Neuronal stem cell (in vitro differentiated cells): ENCODE data around the gene MICAL3.

Experiments
- DNase-seq: peaks from one replicate; pipeline ENCODE4 v3.0.0-alpha.2; 2013; ENCODE audit warnings: low spot score
- H2AFZ ChIP-seq: one replicate; pipeline ENCODE4 v1.6.1; 2013; ENCODE audit warnings: mild to moderate bottlenecking, low read length, inconsistent platforms
- H2AK5ac ChIP-seq: 2 replicates; pipeline ENCODE4 v1.6.1; 2013; ENCODE audit warnings: low read depth, mild to moderate bottlenecking, inconsistent platforms, low read length, moderate library complexity, mixed read lengths
- H2BK120ac ChIP-seq: 2 replicates; pipeline ENCODE4 v1.6.1; 2013; ENCODE audit warnings: low read depth, mild to moderate bottlenecking, inconsistent platforms, low read length, moderate library complexity, mixed read lengths
- H2BK12ac ChIP-seq: one replicate; pipeline ENCODE4 v1.6.1; 2013; ENCODE audit warnings: low read length, inconsistent platforms
- H2BK15ac ChIP-seq: 2 replicates; pipeline ENCODE4 v1.6.1; 2013; ENCODE audit warnings: mild to moderate bottlenecking, low read length, inconsistent platforms, mixed read lengths
- H2BK5ac ChIP-seq: one replicate; pipeline ENCODE4 v1.6.1; 2013; ENCODE audit warnings: inconsistent platforms, mild to moderate bottlenecking, low read length, moderate library complexity
- H3K14ac ChIP-seq: one replicate; pipeline ENCODE4 v1.6.1; 2013; ENCODE audit warnings: low read length, inconsistent platforms
- H3K18ac ChIP-seq: 2 replicates; pipeline ENCODE4 v1.6.1; 2013; ENCODE audit warnings: low read length, inconsistent platforms
- H3K23ac ChIP-seq: 2 replicates; pipeline ENCODE4 v1.6.1; 2013; ENCODE audit warnings: low read depth, mild to moderate bottlenecking, mixed read lengths, low read length, inconsistent platforms; ENCODE audit not compliant: poor library complexity
- H3K27ac ChIP-seq: replicated peaks from 3 replicates; pipeline ENCODE4 v1.5.1; 2013; ENCODE audit warnings: low read length, inconsistent platforms
- H3K27me3 ChIP-seq, 3 experiments: 2 replicates each; pipeline ENCODE4 v1.6.1; 2013; ENCODE audit warnings: low read length in 3 of 3, mild to moderate bottlenecking in 2 of 3, inconsistent platforms in 1 of 3, low read depth in 1 of 3, mixed read lengths in 1 of 3, moderate library complexity in 1 of 3; ENCODE audit not compliant: control insufficient read depth in 3 of 3, insufficient read depth in 3 of 3
- H3K36me3 ChIP-seq, 2 donors: replicated peaks in 1 of 2; 2 replicates each; pipeline ENCODE4 v1.6.1; 2013; ENCODE audit warnings: low read length in 2 of 2; ENCODE audit not compliant: control insufficient read depth in 2 of 2, insufficient read depth in 2 of 2
- H3K4ac ChIP-seq: 2 replicates; pipeline ENCODE4 v1.6.1; 2013; ENCODE audit warnings: inconsistent platforms, mild to moderate bottlenecking, low read length, moderate library complexity
- H3K4me1 ChIP-seq, 2 donors: 1 replicate in 1 of 2; 2 replicates in 1 of 2; pipeline ENCODE4 v1.6.1; 2013; ENCODE audit warnings: low read length in 2 of 2, low read depth in 1 of 2; ENCODE audit not compliant: control insufficient read depth in 2 of 2, insufficient read depth in 1 of 2
- H3K4me2 ChIP-seq: one replicate; pipeline ENCODE4 v1.6.1; 2013; ENCODE audit warnings: mild to moderate bottlenecking, low read length, inconsistent platforms; ENCODE audit not compliant: insufficient read depth, poor library complexity, severe bottlenecking
- H3K4me3 ChIP-seq, 2 donors: 2 replicates each; pipeline ENCODE4 v1.5.1; 2013; ENCODE audit warnings: low read length in 2 of 2, mild to moderate bottlenecking in 2 of 2, inconsistent platforms in 1 of 2, moderate library complexity in 1 of 2
- H3K79me1 ChIP-seq: one replicate; pipeline ENCODE4 v1.6.1; 2013; ENCODE audit warnings: low read depth, mild to moderate bottlenecking, inconsistent platforms, low read length, moderate library complexity
- H3K9ac ChIP-seq: one replicate; pipeline ENCODE4 v1.6.1; 2013; ENCODE audit warnings: mild to moderate bottlenecking, low read depth, low read length, inconsistent platforms; ENCODE audit not compliant: poor library complexity
- H3K9me3 ChIP-seq, 2 donors: replicated peaks in 1 of 2; 2 replicates each; pipeline versions ENCODE3 to v1.6.1; 2013; ENCODE audit warnings: low read length in 2 of 2, mild to moderate bottlenecking in 2 of 2, inconsistent platforms in 1 of 2, low read depth in 1 of 2, mixed read lengths in 1 of 2, moderate library complexity in 1 of 2; ENCODE audit not compliant: control insufficient read depth in 2 of 2, insufficient read depth in 1 of 2
- H4K8ac ChIP-seq: one replicate; pipeline ENCODE4 v1.6.1; 2013; ENCODE audit warnings: low read depth, mild to moderate bottlenecking, inconsistent platforms, low read length, moderate library complexity
- H4K91ac ChIP-seq: one replicate; pipeline ENCODE4 v1.6.1; 2013; ENCODE audit warnings: low read length, low read depth, mild to moderate bottlenecking, inconsistent platforms; ENCODE audit not compliant: poor library complexity
- WGBS, 2 donors: extraction: QIAGEN DNeasy Blood & Tissue Kit; methylation state at CpG; one replicate each; pipeline ENCODE4 v1.1.7; 2013; ENCODE audit warnings: missing lambda C conversion rate in 2 of 2, mixed read lengths in 1 of 2; ENCODE audit not compliant: insufficient read length in 2 of 2, insufficient replicate concordance in 1 of 2; ENCODE audit errors: extremely low coverage in 2 of 2; 5-methylcytosine and 5-hydroxymethylcytosine counted together

MICAL3 gene

GRCh38 chr22:18035751-18036150 lies 11.4 kb upstream of the MICAL3 start:
- H3K79me1 ChIP-seq, result no peaks in the 10 kb centered on the region
- no peak overlapping the region for H2BK12ac ChIP-seq
- H3K27ac ChIP-seq, result no peak overlapping the region
- peaks cover 0 to 3% of the 10 kb centered on the region in 2 donors for H3K4me1 ChIP-seq
- no peak overlapping the region for H3K9ac ChIP-seq
- no peak overlapping the region for H2BK120ac ChIP-seq
- H2AK5ac ChIP-seq, result no peak overlapping the region
- H3K4ac ChIP-seq, result no peak overlapping the region
- H3K4me2 ChIP-seq, result no peak overlapping the region
- no peak overlapping the region for H4K91ac ChIP-seq
- H3K9me3 ChIP-seq, result no peaks in the 10 kb centered on the region
- H3K18ac ChIP-seq, result peak overlapping the region; percentile 16
- H3K14ac ChIP-seq, result no peak overlapping the region
- H3K27me3 ChIP-seq, result peaks cover 0 to 28% (median 0%) of the 10 kb centered on the region in 3 experiments
- no peak overlapping the region for H2BK5ac ChIP-seq
- no peak overlapping the region for H3K4me3 ChIP-seq
- no peaks in the 10 kb centered on the region for H3K36me3 ChIP-seq
- H3K23ac ChIP-seq, result no peak overlapping the region
- H2BK15ac ChIP-seq, result no peak overlapping the region
- no peak overlapping the region for H4K8ac ChIP-seq
- no peak for DNase-seq
- no CpG with 5 or more reads among the region's 9 CpGs for WGBS, 2 donors
- no peak overlapping the region for H2AFZ ChIP-seq

GRCh38 chr22:18034076-18034475 lies 9.7 kb upstream of the MICAL3 start:
- Histone ChIP-seq H3K9me3 (no peaks in the 10 kb centered on the region), H3K9ac (no peak overlapping the region), H2BK120ac (no peak overlapping the region), H3K4me1 (peaks cover 0 to 3% of the 10 kb centered on the region in 2 donors), H3K79me1 (no peaks in the 10 kb centered on the region), H3K4me3 (no peak overlapping the region), H2BK15ac (no peak overlapping the region), H3K4ac (no peak overlapping the region), H3K36me3 (no peaks in the 10 kb centered on the region), H4K91ac (no peak overlapping the region), H3K23ac (no peak overlapping the region), H2AFZ (no peak overlapping the region), H3K27ac (no peak overlapping the region), H3K4me2 (no peak overlapping the region), H2AK5ac (no peak overlapping the region), H4K8ac (no peak overlapping the region), H2BK12ac (no peak overlapping the region), H3K14ac (no peak overlapping the region), H3K27me3 (peaks cover 0 to 34% (median 0%) of the 10 kb centered on the region in 3 experiments), H2BK5ac (no peak overlapping the region), H3K18ac (no peak overlapping the region)
- no peak for DNase-seq
- no CpG with 5 or more reads among the region's 3 CpGs for WGBS, 2 donors

- H3K27ac ChIP-seq, result no peak overlapping the region
- peaks cover 0 to 41% (median 0%) of the 10 kb centered on the region in 3 experiments for H3K27me3 ChIP-seq
- H3K36me3 ChIP-seq, result no peaks in the 10 kb centered on the region
- H3K4ac ChIP-seq, result no peak overlapping the region
- peaks cover 0 to 3% of the 10 kb centered on the region in 2 donors for H3K4me1 ChIP-seq
- no peak overlapping the region for H2BK5ac ChIP-seq
- no CpG with 5 or more reads among the region's 6 CpGs for WGBS, 2 donors
- H3K23ac ChIP-seq, result no peak overlapping the region
- H3K4me3 ChIP-seq, result no peak overlapping the region
- H3K9me3 ChIP-seq, result no peaks in the 10 kb centered on the region
- H2AK5ac ChIP-seq, result no peak overlapping the region
- H2BK15ac ChIP-seq, result no peak overlapping the region
- no peak overlapping the region for H3K9ac ChIP-seq
- no peak overlapping the region for H4K91ac ChIP-seq
- H3K4me2 ChIP-seq, result no peak overlapping the region
- no peaks in the 10 kb centered on the region for H3K79me1 ChIP-seq
- no peak for DNase-seq
- H3K14ac ChIP-seq, result no peak overlapping the region
- no peak overlapping the region for H2BK120ac ChIP-seq
- no peak overlapping the region for H4K8ac ChIP-seq
- H2BK12ac ChIP-seq, result no peak overlapping the region
- H3K18ac ChIP-seq, result no peak overlapping the region
- H2AFZ ChIP-seq, result no peak overlapping the region
Measured at GRCh38 chr22:18033204-18033998, 9.0 kb upstream of the MICAL3 start.

GRCh38 chr22:18032455-18033101 lies 8.2 kb upstream of the MICAL3 start:
- Histone ChIP-seq H2BK120ac (no peak overlapping the region), H3K4me3 (no peak overlapping the region), H3K27ac (no peak overlapping the region), H4K8ac (no peak overlapping the region), H3K9ac (no peak overlapping the region), H3K4me1 (peaks cover 0 to 3% of the 10 kb centered on the region in 2 donors), H3K27me3 (peaks cover 0 to 42% (median 0%) of the 10 kb centered on the region in 3 experiments), H2BK5ac (no peak overlapping the region), H2AFZ (no peak overlapping the region), H3K4me2 (no peak overlapping the region), H3K4ac (no peak overlapping the region), H3K18ac (no peak overlapping the region), H2BK12ac (no peak overlapping the region), H3K9me3 (no peaks in the 10 kb centered on the region), H2AK5ac (no peak overlapping the region), H3K79me1 (no peaks in the 10 kb centered on the region), H2BK15ac (no peak overlapping the region), H4K91ac (no peak overlapping the region), H3K23ac (no peak overlapping the region), H3K14ac (no peak overlapping the region), H3K36me3 (no peaks in the 10 kb centered on the region)
- DNase-seq, result no peak
- no CpG with 5 or more reads among the region's 6 CpGs for WGBS, 2 donors
